K562 (cell line): ENCODE measurements around the gene POLE2. TPM values are rescaled to one million over a fixed set of nuclear protein-coding genes. Genes with fewer than 3 reads are reported as not detected.

ENCODE experiments used
- ARID3B ChIP-seq: fragments of 250-450 bp; sonication (Bioruptor Pico); IDR thresholded peaks from 2 replicates; pipeline ENCODE4 v1.4.0; 2020; ENCODE audit warnings: borderline replicate concordance
- CLOCK ChIP-seq: fragments of 250-450 bp; sonication (Bioruptor Pico); IDR thresholded peaks from 2 replicates; pipeline ENCODE4 v1.4.0; 2020; ENCODE audit warnings: mild to moderate bottlenecking, moderate library complexity, borderline replicate concordance
- EWSR1 ChIP-seq: fragments of 450-650 bp; IDR thresholded peaks from 2 replicates; pipeline ENCODE4 v1.6.1; 2018; ENCODE audit warnings: borderline replicate concordance, mild to moderate bottlenecking, low read depth, moderate library complexity; ENCODE audit not compliant: partially characterized antibody
- FOXA1 ChIP-seq: fragments of 450-650 bp; IDR thresholded peaks from 2 replicates; pipeline ENCODE4 v1.6.1; 2016; ENCODE audit warnings: mild to moderate bottlenecking, borderline replicate concordance
- HDAC8 ChIP-seq: fragments of 450-650 bp; IDR thresholded peaks from 2 replicates; pipeline ENCODE4 v1.6.1; 2016; ENCODE audit warnings: mild to moderate bottlenecking, missing genetic modification characterization, moderate library complexity, missing compliant biosample characterization
- ILF3 ChIP-seq: fragments of 450-650 bp; IDR thresholded peaks from 2 replicates; pipeline ENCODE4 v1.6.1; 2018; ENCODE audit warnings: antibody characterized with exemption, mild to moderate bottlenecking, moderate library complexity, borderline replicate concordance
- KDM5B ChIP-seq: fragments of 200-600 bp; sonication (generic); IDR thresholded peaks from 2 replicates; pipeline ENCODE4 v1.6.1; 2012; ENCODE audit warnings: low read depth, mild to moderate bottlenecking, moderate library complexity, low read length, control low read depth, inconsistent platforms; ENCODE audit not compliant: insufficient replicate concordance
- NFXL1 ChIP-seq: fragments of 450-650 bp; formaldehyde crosslinking; IDR thresholded peaks from 2 replicates; pipeline ENCODE4 v1.4.0; 2021; ENCODE audit warnings: mild to moderate bottlenecking
- POLR3A ChIP-seq: IDR thresholded peaks from 2 replicates; pipeline ENCODE4 v1.6.1; 2011; ENCODE audit warnings: borderline replicate concordance, mild to moderate bottlenecking, moderate library complexity; ENCODE audit not compliant: insufficient read length, insufficient read depth; ENCODE audit errors: extremely low read depth
- PYGO2 ChIP-seq: fragments of 450-650 bp; IDR thresholded peaks from 2 replicates; pipeline ENCODE4 v1.6.1; 2016; ENCODE audit warnings: mild to moderate bottlenecking, missing genetic modification characterization, moderate library complexity, missing compliant biosample characterization
- RB1 ChIP-seq: fragments of 450-650 bp; IDR thresholded peaks from 2 replicates; pipeline ENCODE4 v1.6.1; 2017; ENCODE audit warnings: low read depth, mild to moderate bottlenecking
- SMARCC2 ChIP-seq: fragments of 450-650 bp; IDR thresholded peaks from 2 replicates; pipeline ENCODE4 v1.6.1; 2017; ENCODE audit warnings: antibody characterized with exemption, moderate library complexity, mild to moderate bottlenecking, low read depth
- TEAD1 ChIP-seq, 2 experiments: fragments of 450-650 bp in 1 of 2; sonication (generic) in 1 of 2; formaldehyde crosslinking; IDR thresholded peaks; 2 replicates each; pipeline versions ENCODE4 v1.4.0 to v1.8.0; 2020 to 2022; ENCODE audit warnings: mild to moderate bottlenecking in 2 of 2, missing genetic modification reagents in 1 of 2
- TEAD4 ChIP-seq, 2 experiments: sonication (generic) in 1 of 2; formaldehyde crosslinking in 1 of 2; IDR thresholded peaks; 2 replicates each; pipeline versions ENCODE4 v1.6.1 to v1.8.0; 2012 to 2022; ENCODE audit warnings: borderline replicate concordance in 1 of 2, inconsistent platforms in 1 of 2, low read length in 1 of 2, mild to moderate bottlenecking in 1 of 2, missing genetic modification reagents in 1 of 2
- ZNF12 ChIP-seq: sonication (generic); formaldehyde crosslinking; IDR thresholded peaks from 2 replicates; pipeline ENCODE4 v1.4.0; 2020; ENCODE audit warnings: mild to moderate bottlenecking, missing genetic modification reagents
- ZNF253 ChIP-seq: fragments of 250-450 bp; sonication (Bioruptor Pico); conservative IDR thresholded peaks from 2 replicates; pipeline ENCODE4 v1.6.1; 2021; ENCODE audit warnings: mild to moderate bottlenecking
- ZNF518B ChIP-seq: fragments of 250-450 bp; sonication (Bioruptor Pico); IDR thresholded peaks from 2 replicates; pipeline ENCODE4 v1.5.0; 2021; ENCODE audit warnings: mild to moderate bottlenecking, moderate library complexity
- ZSCAN32 ChIP-seq: fragments of 450-650 bp; formaldehyde crosslinking; IDR thresholded peaks from 2 replicates; pipeline ENCODE4 v1.4.0; 2020; ENCODE audit warnings: mild to moderate bottlenecking, moderate library complexity
- polyA plus RNA-seq, 8 experiments: library from polyadenylated mRNA; depleted of rRNA in 4 of 8; stranded (reverse) in 5 of 8; unstranded in 3 of 8; fragments of >200 nt; fragmentation: Nextera tagmentation in 2 of 8; fragmentation: Illumina TruSeq in 1 of 8; extraction: Ambion mirVana in 2 of 8; extraction: Trizol in 1 of 8; gene quantifications; 2 replicates each; pipeline versions ENCODE4 v1.2.1 to v1.2.3, GENCODE V29; 2011 to 2014; ENCODE audit warnings: inconsistent platforms in 1 of 8, missing spikeins in 1 of 8
- total RNA-seq, 7 experiments: library from RNA; depleted of rRNA in 6 of 7; stranded (reverse); fragments of >200 nt in 6 of 7; fragmentation: Illumina TruSeq in 2 of 7; extraction: Trizol in 2 of 7; gene quantifications; 2 replicates each; pipeline versions ENCODE4 v1.2.1 to v1.2.3, GENCODE V29; 2011 to 2021; ENCODE audit warnings: low replicate concordance in 1 of 7

Gene POLE2
- total and polyA plus RNA-seq, 9 of the 15 experiments (the other 6 are each of a cell fraction or from before 2014, with no cell fraction given): 30.7 to 78.4 (median 55.4) TPM

- TF ChIP-seq CLOCK (CRISPR knock-in tag) (no peak), SMARCC2 (no peak), NFXL1 (CRISPR knock-in tag) (no peak), ZSCAN32 (CRISPR knock-in tag) (no peak), RB1 (no peak; the same call in 1 of the 2 replicates), KDM5B (peak; percentile 76), ZNF518B (CRISPR knock-in tag) (no peak), ZNF253 (no peak), ILF3 (no peak), PYGO2 (tag) (no peak), ZNF12 (CRISPR knock-in tag) (no peak), ARID3B (CRISPR knock-in tag) (no peak), HDAC8 (tag) (no peak), EWSR1 (no peak), POLR3A (no peak), TEAD1 (CRISPR knock-in tag; IDR thresholded peaks at IDR 0.05) (no peak), TEAD4 (IDR thresholded peaks at IDR 0.05; ENCODE audit: low read length) (no peak), TEAD4 (CRISPR knock-in tag; IDR thresholded peaks at IDR 0.05; ENCODE audit: borderline replicate concordance) (no peak), FOXA1 (no peak)
Observed at GRCh38 chr14:49633640-49634546, 54.1 kb downstream of the POLE2 start (continued).
